Fibroblast of lung (primary cell): ENCODE results near the gene JAGN1. TPM values are rescaled to one million over a fixed set of nuclear protein-coding genes. Genes with fewer than 3 reads are reported as not detected.
"Not testable (repeated sequence)": the region's sequence is repeated elsewhere in the genome, so short reads cannot be mapped to it uniquely, and the experiment has no call there.

ENCODE experiments used
- DNase-seq, 2 donors: peaks; one replicate each; pipeline versions ENCODE4 v3.0.0 to v3.0.0-alpha.2; 2010; ENCODE audit warnings: low read depth in 2 of 2
- H2AFZ ChIP-seq: 2 replicates; pipeline ENCODE4 v1.5.1; 2012; ENCODE audit warnings: low read length, control low read depth, inconsistent platforms
- H3K27ac ChIP-seq: 2 replicates; pipeline ENCODE4 v1.5.1; 2011; ENCODE audit warnings: low read length, control low read depth; ENCODE audit not compliant: insufficient read depth
- H3K27me3 ChIP-seq: 2 replicates; pipeline ENCODE4 v1.5.1; 2011; ENCODE audit warnings: mild to moderate bottlenecking, low read length; ENCODE audit not compliant: control insufficient read depth, insufficient read depth
- H3K36me3 ChIP-seq: 2 replicates; pipeline ENCODE4 v1.5.1; 2011; ENCODE audit warnings: low read length; ENCODE audit not compliant: control insufficient read depth, insufficient read depth
- H3K4me1 ChIP-seq: 2 replicates; pipeline ENCODE4 v1.5.1; 2011; ENCODE audit warnings: low read length; ENCODE audit not compliant: control insufficient read depth, insufficient read depth; ENCODE audit errors: extremely low read depth
- H3K4me2 ChIP-seq: 2 replicates; pipeline ENCODE4 v1.5.1; 2011; ENCODE audit warnings: low read length, control low read depth; ENCODE audit not compliant: insufficient read depth; ENCODE audit errors: extremely low read depth
- H3K4me3 ChIP-seq, 4 experiments: fragments of 200-600 bp in 1 of 4; sonication (generic) in 1 of 4; replicated peaks in 1 of 4; 2 replicates each; pipeline ENCODE4 v1.5.1; 2011 to 2016; ENCODE audit warnings: low read length in 4 of 4, low read depth in 3 of 4, mild to moderate bottlenecking in 3 of 4, control low read depth in 2 of 4, inconsistent platforms in 1 of 4, mixed read lengths in 1 of 4; ENCODE audit not compliant: insufficient read depth in 1 of 4; ENCODE audit errors: control extremely low read depth in 1 of 4
- H3K79me2 ChIP-seq: 2 replicates; pipeline ENCODE4 v1.5.1; 2012; ENCODE audit warnings: mild to moderate bottlenecking, low read length, inconsistent platforms; ENCODE audit not compliant: control insufficient read depth, insufficient read depth
- H3K9ac ChIP-seq: 2 replicates; pipeline ENCODE4 v1.5.1; 2011; ENCODE audit warnings: mild to moderate bottlenecking, low read length, control low read depth; ENCODE audit not compliant: insufficient read depth
- H3K9me3 ChIP-seq: 2 replicates; pipeline ENCODE4 v1.5.1; 2012; ENCODE audit warnings: low read depth, low read length; ENCODE audit not compliant: control insufficient read depth, insufficient read depth
- H4K20me1 ChIP-seq: 2 replicates; pipeline ENCODE4 v1.5.1; 2011; ENCODE audit warnings: low read length; ENCODE audit not compliant: control insufficient read depth, insufficient read depth; ENCODE audit errors: extremely low read depth
- CTCF ChIP-seq, 2 donors: IDR thresholded peaks in 1 of 2; conservative IDR thresholded peaks in 1 of 2; 1 replicate in 1 of 2; 2 replicates in 1 of 2; pipeline ENCODE4 v1.5.1; 2011 to 2012; ENCODE audit warnings: low read length in 2 of 2, control low read depth in 1 of 2, inconsistent platforms in 1 of 2, low read depth in 1 of 2, mild to moderate bottlenecking in 1 of 2
- EZH2 ChIP-seq: IDR thresholded peaks from 2 replicates; pipeline ENCODE4 v1.5.1; 2012; ENCODE audit warnings: low read length, control low read depth, mild to moderate bottlenecking; ENCODE audit errors: missing control alignments
- polyA plus RNA-seq, 2 donors: library from polyadenylated mRNA; depleted of rRNA in 1 of 2; stranded (reverse) in 1 of 2; unstranded in 1 of 2; fragments of >200 nt; gene quantifications; 2 replicates each; pipeline ENCODE4 v1.2.1, GENCODE V29; 2011 to 2012; ENCODE audit warnings: missing spikeins in 1 of 2
- total RNA-seq: library from RNA; depleted of rRNA; stranded (reverse); fragments of >200 nt; gene quantifications from 2 replicates; pipeline ENCODE4 v1.2.1, GENCODE V29; 2014

Gene JAGN1
- total and polyA plus RNA-seq, 2 donors (not counting 1 experiment from before 2014, with no cell fraction given): 30.6 to 36.6 TPM

DNA sequence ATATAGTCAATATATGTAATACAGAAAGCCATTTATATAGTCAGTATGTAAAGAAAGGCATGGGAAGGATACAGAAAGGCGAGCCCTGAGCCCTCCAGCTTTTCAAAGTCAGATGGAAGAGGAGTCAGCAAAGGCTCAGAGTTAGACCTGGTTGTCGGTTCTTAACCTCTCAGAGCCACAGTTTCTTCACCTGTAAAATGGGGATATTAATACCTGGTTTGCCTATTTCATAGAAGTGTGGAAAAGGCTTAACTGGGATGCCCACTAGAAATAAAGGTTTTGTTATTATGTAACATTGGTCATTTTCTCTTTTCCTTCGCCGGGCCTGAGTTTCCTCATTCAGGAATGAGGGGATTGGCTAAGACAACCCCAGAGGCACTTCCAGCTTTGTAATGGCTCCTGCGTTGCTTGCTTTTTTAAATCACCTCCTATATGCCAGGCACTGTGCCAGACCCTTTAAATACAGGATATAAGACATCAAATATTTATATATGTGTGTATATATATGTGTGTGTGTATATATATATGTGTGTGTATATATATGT lies 45.6 kb downstream of the JAGN1 start:
- Histone ChIP-seq H3K9me3 (no peaks in the 10 kb centered on the region), H3K4me1 (peaks cover 5% of the 10 kb centered on the region), H3K4me2 (no peak overlapping the region), H3K4me3 (no peak overlapping the region), H4K20me1 (no peaks in the 10 kb centered on the region), H3K9ac (no peak overlapping the region), H3K36me3 (peaks cover 3% of the 10 kb centered on the region), H2AFZ (no peak overlapping the region), H3K27ac (no peak overlapping the region), H3K79me2 (no peaks in the 10 kb centered on the region), H3K27me3 (no peaks in the 10 kb centered on the region)
- DNase-seq: no peak
- TF ChIP-seq EZH2 (no peak), CTCF (conservative IDR thresholded peaks at IDR 0.05 in 1 of 2, IDR thresholded peaks at IDR 0.05 in 1 of 2; ENCODE audit: low read depth in 1 of 2, low read length in 2 of 2) (no peak)

DNA sequence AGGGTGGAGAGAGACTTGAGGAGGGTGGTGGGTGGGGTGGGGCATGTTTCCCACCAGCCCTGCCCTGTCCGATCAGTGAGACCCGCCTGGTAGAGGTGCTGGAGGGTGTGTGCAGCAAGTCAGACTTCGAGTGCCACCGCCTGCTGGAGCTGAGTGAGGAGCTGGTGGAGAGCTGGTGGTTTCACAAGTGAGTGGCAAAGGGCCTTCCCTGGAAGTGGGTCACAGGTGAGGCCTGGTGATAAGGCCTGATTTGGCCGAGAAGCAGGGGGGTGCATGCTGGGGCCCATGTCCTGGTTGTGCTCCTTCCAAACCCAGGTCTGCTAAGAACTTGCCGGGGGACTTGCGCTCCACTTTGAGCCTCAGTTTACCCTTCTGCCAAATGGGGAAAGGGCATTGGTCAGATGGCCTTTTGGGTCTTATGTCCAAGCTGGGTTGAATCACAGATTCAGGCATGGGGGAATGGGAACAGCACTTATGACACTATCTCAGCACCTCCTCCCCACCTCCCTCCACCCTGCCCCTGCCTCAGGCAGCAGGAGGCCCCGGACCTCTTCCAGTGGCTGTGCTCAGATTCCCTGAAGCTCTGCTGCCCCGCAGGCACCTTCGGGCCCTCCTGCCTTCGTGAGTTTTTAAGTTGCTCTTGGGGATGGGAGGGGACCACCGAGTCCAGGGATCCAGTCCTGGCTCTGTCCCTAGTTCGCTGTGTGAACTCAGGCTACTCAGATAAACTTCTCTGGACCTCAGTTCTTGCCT lies 47.3 kb downstream of the JAGN1 start:
- no peak for DNase-seq
- no peaks in the 10 kb centered on the region for H3K79me2 ChIP-seq

DNA sequence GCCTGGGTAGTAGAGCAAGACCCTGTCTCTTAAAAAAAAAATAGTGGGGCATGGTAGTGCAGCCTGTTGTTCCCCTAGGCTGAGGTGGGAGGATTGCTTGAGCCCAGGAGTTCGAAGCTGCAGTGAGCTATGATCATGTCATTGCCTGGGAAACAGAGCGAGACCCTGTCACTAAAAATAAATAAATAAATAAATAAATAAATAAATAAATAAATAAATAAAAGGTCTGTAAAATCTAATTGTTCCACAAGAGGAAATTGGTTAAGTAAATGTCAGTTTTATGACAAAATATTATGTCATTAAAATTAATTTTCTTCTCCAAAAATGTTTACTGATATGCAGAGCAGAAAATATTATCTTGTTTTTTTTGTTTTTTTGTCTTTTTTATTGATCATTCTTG lies 48.6 kb downstream of the JAGN1 start:
- Histone ChIP-seq H3K4me1 (peaks cover 2% of the 10 kb centered on the region), H3K27ac (no peak overlapping the region), H3K9ac (no peak overlapping the region), H3K4me2 (no peak overlapping the region), H3K36me3 (peaks cover 6% of the 10 kb centered on the region), H3K9me3 (no peaks in the 10 kb centered on the region), H3K27me3 (no peaks in the 10 kb centered on the region), H3K79me2 (no peaks in the 10 kb centered on the region), H3K4me3 (no peak overlapping the region), H4K20me1 (no peaks in the 10 kb centered on the region), H2AFZ (no peak overlapping the region)
- TF ChIP-seq CTCF (conservative IDR thresholded peaks at IDR 0.05 in 1 of 2, IDR thresholded peaks at IDR 0.05 in 1 of 2; ENCODE audit: low read depth in 1 of 2, low read length in 2 of 2) (no peak), EZH2 (no peak)
- DNase-seq: no peak

More for the DNA sequence above, 47.3 kb downstream of the JAGN1 start:
- Histone ChIP-seq H3K27me3 (no peaks in the 10 kb centered on the region), H3K4me1 (peaks cover 5% of the 10 kb centered on the region), H3K9ac (no peak overlapping the region), H3K4me3 (no peak overlapping the region), H3K4me2 (no peak overlapping the region), H3K27ac (no peak overlapping the region), H4K20me1 (no peaks in the 10 kb centered on the region), H3K36me3 (peaks cover 5% of the 10 kb centered on the region), H3K9me3 (no peaks in the 10 kb centered on the region), H2AFZ (no peak overlapping the region)
- TF ChIP-seq CTCF (conservative IDR thresholded peaks at IDR 0.05 in 1 of 2, IDR thresholded peaks at IDR 0.05 in 1 of 2; ENCODE audit: low read depth in 1 of 2, low read length in 2 of 2) (no peak), EZH2 (no peak)

DNA sequence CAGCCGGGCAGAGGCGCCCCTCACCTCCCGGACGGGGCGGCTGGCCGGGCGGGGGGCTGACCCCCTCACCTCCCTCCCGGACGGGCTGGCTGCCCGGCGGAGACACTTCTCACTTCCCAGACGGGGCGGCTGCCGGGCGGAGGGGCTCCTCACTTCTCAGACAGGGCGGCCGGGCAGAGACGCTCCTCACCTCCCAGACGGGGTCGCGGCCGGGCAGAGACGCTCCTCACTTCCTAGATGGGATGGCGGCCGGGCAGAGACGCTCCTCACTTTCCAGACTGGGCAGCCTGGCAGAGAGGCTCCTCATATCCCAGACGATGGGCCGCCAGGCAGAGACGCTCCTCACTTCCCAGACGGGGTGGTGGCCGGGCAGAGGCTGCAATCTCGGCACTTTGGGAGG lies 49.5 kb downstream of the JAGN1 start:
- not testable (repeated sequence) for H4K20me1 ChIP-seq, H3K9me3 ChIP-seq, H2AFZ ChIP-seq, H3K79me2 ChIP-seq, H3K36me3 ChIP-seq, DNase-seq, H3K27me3 ChIP-seq, H3K4me2 ChIP-seq, H3K4me1 ChIP-seq, H3K4me3 ChIP-seq, H3K9ac ChIP-seq, H3K27ac ChIP-seq
